ENCODE results near the gene TLK1.
"Not testable (repeated sequence)": the region's sequence is repeated elsewhere in the genome, so short reads cannot be mapped to it uniquely, and the experiment has no call there.

Gene TLK1

DNA sequence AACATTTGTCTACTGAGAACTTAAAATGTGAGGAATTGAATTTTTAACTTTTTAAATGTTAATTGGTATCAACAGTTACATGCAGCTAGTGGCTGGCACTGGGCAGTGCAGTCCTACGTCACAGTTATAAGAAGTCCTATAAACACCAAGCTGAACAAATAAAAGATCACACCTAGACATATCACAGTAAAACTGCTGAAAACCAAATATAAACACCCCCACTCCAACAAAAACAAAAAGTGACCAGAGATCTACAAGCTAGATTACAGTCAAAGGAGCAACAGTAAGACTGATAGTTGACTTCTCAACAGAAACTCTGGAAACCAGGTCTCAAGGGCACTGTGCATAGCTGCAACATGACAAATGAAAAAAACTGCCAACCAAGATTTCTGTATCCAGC lies 19.4 kb downstream of the TLK1 start:
- DNase-seq, result no peak

DNA sequence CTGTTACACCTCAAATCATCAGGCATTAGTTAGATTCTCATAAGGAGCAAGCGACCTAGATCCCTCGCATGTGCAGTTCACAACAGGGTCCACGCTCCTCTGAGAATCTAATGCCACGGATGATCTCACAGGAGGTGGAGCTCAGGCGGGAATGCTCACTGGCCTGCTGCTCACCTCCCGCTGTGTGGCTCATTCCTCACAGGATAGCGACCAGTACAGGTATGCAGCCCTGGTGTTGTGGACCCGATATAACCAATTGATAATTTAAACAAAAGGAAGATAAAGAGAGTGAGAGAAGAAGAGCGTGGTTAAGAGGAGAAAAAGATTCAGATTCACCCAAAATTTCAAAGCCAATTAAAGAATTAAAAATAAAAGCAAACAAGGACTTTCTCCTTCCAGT lies 20.8 kb downstream of the TLK1 start:
- no peak for DNase-seq

DNA sequence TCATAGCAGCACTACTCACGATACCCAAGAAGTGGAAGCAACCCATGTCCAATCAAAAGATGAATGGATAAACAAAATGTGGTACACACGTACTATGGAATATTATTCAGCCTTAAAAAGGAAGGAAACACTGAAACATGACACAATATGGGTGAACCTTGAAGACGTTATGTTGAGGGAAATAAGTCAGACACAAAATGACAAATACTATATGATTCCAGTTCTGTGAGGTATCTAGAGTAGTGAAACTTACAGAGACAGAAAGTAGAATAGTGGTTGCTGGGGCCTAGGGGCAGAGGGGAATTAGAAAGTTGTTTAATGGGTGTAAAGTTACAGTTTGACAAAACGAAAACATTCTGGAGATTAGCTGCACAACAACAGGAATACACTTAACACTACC lies 24.7 kb downstream of the TLK1 start:
- DNase-seq, result no peak

DNA sequence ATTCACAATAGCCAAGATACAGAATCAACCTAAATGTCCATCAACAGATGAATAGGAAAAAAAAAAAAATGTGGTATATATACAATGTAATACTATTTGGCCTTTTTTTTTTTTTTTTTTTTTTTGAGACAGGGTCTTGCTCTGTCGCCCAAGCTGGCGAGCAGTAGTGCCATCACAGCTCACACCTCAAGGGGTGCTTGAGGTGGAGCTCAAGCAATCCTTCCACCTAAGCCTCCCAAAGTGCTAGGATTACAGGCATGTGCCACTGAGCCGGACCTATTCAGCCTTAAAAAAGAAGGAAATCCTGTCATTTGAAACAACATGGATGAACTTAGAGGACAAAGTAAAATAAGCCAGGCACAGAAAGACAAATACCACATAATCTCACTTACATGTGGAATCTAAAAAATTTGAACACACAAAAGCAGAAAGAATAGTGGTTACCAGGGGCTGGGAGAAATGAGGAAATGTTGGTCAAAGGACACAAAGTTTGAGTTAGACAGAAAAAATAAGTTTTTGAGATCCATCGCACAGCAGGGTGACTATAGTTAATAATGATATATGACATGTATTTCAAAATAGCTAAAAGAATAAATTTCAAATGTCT lies 26.0 kb downstream of the TLK1 start:
- DNase-seq, result no peak

DNA sequence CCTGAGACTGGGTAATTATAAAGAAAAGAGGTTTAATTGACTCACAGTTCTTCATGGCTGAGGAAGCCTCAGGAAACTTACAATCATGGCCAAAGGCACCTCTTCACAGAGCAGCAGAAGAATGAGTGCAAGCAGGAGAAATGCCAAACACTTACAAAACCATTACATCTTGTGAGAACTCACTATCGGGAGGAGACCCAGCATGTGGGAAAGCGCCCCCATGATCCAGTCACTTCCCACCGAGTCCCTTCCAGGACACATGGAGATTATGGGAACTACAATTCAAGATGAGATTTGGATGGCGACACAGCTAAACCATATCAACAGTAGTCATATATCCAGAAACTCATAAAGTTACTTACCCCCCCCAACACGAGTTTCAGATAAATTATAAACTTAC lies 28.6 kb downstream of the TLK1 start:
- DNase-seq, result no peak

DNA sequence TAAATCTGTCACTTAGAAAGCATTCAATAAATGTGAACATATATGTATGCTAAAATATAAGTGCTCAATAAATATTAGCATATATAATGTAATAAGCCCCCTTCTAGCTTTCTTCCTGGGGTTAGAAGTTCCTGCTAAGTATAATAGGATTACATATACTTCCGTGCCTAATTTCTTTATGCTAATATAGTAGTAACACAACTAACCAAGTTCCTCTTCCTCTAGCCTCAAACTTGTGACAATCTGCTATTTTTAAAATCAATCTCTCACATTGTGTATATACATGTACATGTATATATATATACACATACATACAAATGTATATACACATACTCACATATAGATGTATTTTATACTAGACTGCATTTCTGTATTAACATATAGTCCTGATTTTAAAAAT lies 32.2 kb downstream of the TLK1 start:
- DNase-seq, result no peak

DNA sequence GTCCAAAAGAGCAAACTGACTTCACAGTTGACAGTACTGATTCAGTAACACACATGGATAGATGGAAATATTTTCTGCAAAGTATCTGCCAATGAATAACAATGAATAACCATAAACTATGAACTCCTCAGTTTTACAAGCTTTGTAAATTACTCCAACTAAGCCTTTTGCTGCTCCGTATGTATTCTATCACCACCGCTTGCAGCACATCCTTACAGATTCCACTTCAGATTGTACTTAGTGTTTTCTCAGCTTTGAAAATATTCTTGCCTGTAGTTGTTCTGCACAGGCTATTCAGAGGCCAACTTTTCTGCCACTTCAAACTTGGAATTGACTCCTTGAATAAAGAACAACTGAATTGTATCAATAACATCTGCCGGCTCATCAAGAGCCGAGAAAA lies 36.2 kb downstream of the TLK1 start:
- DNase-seq, result no peak

DNA sequence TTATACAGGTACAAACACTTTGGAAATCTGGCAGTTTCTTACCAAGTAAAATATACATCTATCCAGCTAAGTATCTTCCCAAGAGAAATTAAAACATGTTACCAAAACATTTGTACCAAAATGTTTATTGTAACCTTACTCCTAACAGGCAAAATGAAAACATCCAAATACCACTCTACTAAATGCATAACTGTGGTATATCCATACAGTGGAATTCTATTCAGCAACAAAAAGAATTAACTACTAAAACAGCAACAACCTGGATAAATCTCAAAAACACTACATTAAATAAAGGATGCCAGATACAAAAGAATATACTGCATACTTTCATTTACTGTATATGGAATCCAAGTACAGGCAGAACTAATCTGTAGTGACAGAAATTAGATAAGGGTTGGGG lies 51.1 kb downstream of the TLK1 start:
- DNase-seq, result no peak

DNA sequence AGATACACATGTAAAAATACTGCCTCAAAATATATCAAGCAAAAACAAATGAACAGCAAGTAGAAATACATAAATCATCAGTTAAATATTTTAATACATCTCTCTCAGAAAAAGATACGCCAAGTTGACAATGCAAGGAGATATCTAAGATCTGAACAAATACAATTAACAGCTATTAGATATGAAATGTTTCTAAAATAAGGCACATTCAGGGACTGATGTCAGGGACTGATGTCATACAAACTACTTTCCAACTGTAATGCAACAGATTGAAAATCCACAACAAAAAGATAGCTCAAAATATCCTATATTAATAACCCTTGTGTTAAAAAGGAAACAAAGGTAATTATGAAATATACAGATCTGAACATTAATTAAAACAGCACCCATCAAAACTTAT lies 51.7 kb downstream of the TLK1 start:
- no peak for DNase-seq

DNA sequence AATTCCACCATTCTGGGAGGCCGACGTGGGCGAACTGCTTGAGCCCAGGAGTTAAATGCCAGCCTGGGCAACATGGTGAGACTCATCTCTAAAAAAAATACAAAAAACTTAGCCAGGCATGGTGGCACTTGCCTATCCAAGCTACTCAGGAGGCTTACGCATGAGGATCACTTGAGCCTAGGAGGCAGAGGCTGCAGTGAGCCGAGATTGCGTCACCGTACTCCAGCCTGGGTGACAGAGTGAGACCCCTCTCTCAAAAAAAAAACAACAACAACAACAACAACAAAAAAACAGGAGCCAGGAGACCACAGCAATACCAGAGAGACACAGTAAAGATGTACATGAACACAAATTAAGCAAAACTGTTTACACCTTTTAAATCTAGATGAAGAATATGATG lies 52.9 kb downstream of the TLK1 start:
- DNase-seq, result no peak

DNA sequence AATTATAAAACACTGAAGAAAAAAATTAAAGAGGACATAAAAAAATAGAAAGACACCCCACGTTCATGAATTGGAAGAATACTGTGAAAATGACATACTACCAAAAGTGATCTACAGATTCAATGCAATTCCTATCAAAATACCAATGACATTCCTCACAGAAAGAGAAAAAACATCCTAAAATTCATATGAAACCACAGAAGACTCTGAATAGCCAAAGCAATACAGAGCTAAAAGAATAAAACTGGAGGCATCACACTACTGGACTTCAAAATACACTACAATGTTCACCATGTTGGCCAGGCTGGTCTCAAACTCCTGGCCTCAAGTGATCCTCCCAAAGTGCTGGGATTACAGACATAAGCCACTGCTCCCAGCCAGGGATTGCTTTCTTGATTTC lies 56.3 kb downstream of the TLK1 start:
- no peak for DNase-seq

DNA sequence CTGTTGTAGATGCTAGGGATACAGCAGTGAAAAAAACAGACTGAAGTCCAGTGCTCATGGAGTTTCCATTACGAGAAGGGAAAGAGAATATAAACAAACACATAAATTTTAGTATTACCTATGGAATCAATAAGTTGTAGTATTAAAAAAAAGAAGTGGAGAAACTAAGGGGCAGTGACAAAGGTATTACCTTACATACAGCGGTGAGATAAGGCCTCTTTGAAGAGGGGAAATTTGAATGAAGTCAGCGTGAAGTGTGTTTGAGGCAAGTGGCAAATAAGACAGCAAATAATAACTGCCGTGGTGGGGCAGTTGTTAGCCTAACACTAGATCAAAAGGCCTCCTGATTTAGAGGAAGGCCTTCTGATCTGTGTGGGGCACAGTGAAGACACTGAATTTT lies 57.9 kb downstream of the TLK1 start:
- DNase-seq, result no peak

DNA sequence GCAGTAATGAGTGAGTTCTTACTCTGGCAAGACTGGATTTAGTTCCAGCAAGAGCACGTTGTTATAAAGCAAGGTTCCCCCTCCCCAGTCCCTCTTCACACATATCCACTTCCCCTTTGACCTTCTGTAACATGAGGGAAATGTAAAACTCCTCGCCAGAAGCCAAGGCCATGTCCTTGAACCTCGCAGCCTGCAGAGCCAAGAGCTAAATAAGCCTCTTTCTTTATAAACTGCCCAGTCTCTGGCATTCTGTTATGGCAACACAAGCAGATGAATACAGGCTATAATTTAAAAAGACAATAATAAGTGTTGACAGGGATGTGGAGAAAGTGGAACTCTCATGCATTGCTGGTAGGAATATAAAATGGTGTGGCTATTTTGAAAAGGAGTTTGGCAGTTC lies 60.3 kb downstream of the TLK1 start:
- DNase-seq, result no peak

DNA sequence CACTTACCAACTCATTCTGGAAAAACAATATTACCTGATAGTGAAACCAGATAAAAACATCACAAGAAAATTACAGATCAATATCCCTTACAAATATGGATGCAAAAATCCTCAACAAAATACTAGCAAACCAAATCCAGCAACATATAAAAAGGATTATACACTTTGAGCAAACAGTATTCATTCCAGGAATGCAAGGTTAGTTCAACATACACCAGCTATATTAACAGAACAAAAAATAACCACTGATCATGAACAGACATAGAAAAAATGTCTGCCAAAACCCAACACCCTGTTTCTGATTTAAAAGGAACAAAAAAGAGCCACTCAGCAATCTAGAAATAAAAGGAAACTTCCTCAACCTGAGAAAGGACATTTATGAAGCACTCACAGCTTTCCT lies 62.1 kb downstream of the TLK1 start:
- no peak for DNase-seq

DNA sequence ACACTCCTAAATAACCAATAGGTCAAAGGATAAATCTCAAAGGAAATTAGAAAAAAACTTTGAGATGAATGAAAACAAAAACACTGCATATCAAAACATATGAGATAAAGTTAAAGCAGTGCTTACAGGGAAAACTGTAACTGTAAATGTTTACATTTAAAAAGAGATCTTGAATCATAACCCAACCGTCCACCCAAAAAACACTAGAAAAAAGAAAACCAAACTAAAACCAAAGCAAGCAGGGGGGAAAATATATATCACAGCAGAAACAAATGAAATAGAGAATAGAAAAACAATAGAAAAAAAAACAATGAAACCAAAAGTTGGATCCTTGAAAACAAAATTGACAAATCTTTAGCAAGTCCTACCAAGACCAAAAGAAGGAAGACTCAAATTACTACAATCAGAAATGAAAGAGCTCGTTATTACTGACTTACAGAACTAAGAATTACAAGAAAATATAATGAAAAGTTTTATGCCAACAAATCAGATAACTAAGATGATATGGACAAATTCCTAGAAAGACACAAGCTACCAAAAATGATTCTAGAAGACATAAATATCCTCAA lies 65.6 kb downstream of the TLK1 start:
- no peak for DNase-seq

DNA sequence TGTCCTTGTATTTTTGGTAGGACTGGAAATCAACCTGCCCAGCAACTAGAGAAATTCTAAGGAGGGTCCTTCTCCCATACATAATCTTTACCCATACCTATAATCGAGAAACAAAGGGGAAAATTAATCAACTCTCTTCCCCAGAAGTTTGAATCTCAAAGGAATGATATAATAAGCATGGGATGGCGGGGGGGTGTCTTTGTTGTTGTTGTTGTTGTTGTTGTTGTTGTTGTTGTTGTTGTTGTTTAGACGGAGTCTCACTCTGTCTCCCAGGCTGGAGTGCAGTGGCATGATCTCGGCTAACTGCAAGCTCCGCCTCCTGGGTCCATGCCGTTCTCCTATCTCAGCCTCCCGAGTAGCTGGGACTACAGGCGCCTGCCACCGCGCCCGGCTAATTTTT lies 69.2 kb downstream of the TLK1 start:
- DNase-seq, result not testable (repeated sequence)

DNA sequence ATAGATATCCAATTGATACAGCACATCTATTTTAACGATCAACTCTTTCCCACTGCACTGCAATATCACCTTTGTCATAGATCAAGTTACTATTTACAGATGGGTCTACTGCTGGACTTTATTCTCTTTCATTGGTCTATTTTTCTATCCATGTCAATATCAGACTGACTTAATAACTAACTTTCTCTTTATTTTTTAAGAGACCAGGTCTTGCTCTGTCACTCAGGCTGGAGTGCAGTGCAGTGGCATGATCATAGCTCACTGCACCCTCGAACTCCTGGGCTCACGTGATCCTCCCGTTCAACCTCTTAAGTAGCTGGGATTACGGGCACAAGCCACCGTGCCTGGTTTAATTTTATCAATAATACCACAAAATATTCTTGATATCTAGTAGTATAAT lies 71.2 kb downstream of the TLK1 start:
- no peak for DNase-seq

DNA sequence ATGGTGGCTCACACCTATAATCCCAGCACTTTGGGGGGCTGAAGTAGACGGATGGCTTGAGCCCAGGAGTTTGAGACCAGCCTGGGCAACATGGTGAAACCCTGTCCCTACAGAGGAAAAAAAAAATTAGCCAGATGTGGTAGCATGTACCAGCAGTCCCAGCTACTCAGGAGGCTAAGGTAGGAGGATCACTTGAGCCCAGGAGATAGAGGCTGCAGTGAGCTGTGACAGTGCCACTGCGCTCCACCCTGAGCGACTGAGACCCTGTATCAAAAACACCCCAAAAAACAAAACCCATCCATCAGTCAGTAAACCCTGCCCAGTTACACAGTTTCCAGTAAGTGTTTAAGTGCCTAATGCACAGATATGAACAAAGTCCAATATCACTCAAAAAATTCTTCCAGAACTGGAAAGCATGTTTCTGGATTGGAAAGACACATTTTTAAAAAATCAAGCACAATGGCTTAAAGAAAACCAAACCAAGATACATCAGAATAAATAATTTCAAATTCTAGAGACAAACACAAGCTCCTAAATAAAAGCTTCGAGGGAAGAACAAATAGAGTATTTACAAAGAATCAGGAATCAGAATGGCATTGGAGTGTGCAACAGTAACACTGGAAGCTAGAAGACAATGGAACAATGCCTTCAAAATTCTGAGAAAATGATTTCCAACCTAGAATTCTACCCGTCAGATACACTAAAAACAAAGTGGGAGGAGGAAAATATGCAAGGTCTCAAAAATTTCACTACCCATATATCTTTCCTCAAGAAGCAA lies 72.4 kb downstream of the TLK1 start:
- DNase-seq, result no peak

DNA sequence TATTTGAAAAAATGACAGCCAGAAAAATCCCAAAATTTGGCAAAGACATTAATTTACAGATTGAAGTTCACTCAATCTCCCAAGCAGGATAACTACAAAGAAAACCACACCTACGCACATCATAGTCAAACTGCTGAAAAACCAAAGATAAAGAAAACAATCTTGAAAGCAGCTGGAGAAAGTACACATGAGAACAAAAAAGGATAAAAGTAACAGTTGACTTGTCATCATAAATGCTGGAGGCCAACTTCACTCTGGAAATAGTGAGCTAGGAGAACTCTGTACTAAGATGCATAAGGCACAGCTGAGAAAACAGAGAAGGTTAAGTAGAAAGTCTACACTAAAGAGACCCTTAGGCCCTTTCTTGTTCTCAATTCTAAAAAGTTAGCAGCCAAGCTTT lies 73.1 kb downstream of the TLK1 start:
- peak; percentile 43 for DNase-seq

DNA sequence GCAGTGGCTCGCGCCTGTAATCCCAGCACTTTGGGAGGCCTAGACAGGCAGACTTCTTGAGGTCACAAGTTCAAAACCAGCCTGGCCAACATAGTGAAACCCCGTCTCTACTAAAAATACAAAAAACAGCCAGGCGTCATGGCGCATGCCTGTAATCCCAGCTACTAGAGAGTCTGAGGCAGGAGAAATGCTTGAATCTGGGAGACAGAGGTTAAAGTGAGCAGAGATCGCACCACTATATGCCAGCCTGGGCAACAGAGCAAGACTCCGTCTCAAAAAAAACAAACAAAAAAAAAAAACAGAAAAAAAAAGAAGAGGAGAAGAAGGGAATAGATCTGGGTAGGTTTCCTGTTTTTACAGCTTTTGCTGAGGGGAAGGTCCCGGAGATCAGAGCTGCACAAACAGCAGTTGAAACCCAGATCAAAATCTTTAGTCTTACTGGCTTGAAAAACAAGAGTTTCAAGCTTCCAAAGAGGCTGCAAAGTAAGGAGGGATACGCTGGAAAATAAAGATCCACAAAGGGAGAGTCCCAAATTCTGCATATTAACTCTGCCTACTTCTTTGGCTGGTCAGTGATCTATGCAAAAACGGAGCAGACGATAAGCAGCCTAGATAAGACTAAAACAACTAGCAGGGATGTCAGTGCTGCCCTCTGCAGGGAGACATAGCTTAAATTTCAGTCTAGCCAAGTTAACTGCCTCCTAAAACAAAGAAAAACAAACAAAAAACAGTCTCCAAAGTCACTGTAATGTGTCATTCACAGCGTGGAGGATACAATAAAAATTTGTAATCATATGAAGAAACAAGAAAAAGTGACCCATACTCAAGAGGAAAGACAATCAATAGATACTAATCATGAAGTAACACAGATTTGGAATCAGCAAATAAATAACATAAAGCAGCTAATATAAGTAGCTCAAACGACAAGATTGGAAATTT lies 74.1 kb downstream of the TLK1 start:
- peak; percentile 52 for DNase-seq

DNA sequence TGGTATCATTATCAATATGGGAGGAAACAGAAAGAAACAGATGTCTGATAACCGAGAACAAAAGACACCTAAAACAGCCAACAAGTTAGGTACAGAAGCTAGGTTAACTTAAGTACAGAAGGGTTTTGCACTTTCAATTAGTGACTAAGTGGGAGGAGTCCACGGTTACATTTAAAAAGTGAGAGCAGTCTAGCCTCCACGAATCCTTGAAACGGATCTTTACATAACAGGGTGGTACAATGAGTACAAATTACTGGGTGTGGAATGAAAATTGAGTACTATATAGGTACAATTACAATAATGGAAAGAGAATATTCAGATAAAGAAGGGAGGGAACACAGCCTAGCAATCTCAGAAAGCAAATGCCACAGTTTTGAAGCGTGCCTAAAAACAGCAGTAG lies 76.6 kb downstream of the TLK1 start:
- no peak for DNase-seq

DNA sequence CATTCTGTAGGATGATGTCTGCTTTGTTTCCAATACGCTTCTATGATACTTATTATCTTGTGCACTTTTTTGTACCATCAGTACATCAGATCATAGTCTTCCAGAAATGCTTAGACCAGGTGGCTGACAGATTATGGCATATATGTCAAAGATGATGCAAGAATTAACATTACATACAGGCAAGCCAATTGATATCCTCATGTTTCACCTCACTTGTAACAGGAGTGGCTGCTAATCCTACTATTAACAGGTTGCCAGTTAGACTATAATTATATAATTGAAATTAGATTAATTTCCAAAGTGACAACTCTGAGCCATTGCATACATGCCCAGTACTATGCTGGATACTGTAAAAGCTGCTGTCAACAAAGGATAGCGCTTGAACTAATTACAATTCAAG lies 77.2 kb downstream of the TLK1 start:
- no peak for DNase-seq

DNA sequence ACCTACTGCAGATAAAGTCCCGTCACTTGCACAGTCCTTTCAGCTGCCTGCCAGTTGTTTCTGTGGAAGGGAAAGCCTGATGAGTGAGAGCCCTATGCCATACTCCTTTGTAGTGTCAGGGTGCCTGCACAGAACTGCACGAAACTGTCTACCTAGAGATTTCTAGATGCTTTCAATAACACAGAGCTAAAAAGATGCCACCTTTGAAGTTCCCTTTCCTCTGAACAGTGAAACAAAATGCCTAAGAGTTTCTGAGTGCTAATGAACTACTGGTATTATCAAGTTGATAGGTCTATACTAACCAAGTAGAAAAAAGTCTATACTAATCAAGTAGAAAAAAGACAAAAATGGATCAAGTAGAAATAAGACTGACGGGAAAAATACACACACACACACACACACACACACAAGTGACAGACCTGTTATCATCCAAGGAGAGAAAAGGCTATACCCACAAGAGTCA lies 79.0 kb downstream of the TLK1 start:
- peak; percentile 5 for DNase-seq
